SW480 (cell line): ENCODE results near the gene MRPS18A.

ENCODE experiments used
- DNase-seq: peaks from one replicate; pipeline ENCODE4 v3.0.0-alpha.2; 2016; ENCODE audit warnings: low spot score

MRPS18A gene

DNA sequence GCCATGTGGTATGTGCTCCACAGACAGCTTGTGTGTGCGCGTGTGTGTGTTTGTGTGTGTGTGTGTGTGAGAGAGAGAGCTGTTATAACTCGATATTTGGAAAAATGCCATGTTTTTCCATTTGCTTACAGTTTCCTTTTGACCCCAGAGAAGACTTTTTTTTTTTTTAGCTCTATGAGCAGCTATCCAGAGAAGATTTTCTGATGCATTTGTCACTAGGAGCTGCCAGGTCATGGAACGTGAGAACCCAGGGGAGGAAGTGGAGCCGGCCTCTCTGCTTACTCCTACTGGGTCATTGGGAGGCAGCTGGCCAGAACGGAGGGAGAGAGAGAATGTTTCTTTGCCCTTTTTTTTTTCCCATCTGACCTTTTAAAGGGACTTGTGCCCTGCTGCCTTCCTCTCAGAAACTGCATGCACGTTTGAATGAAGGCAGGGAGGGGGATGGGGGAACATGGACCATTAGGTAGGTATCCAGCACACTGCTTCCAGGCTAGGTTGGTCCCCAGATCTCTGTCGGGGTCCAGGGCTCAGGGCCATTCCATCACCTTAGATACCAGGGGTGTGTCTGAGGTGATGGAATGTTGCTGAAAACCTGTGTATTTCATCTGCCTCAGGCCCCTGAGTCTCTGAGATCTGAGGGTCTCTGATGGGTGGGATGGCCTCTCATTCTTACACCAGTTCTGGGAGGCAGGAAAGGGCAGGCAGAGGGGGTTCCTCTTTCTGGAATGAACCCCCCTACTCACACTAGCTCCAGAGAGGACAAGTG lies 11.2 kb upstream of the MRPS18A start:
- DNase-seq, result no peak

DNA sequence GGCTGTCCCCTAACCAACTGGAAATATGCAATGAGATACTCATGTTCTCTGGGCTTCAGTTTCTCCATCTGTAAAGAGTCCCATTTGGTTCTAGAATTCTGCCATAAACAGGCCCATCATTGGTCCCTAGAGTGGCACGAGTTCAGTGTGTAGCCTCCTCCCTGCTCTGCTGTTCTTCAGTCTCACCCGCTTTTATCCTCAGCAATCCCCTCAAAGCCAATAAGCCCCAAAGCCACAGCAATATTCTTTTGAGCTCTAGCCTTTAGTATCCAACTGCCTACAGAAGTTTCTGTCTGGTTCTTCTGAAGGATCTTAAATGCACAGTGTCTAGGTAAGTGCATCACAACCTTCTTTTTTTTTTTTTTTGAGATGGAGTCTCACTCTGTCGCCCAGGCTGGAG lies 9.8 kb upstream of the MRPS18A start:
- no peak for DNase-seq

DNA sequence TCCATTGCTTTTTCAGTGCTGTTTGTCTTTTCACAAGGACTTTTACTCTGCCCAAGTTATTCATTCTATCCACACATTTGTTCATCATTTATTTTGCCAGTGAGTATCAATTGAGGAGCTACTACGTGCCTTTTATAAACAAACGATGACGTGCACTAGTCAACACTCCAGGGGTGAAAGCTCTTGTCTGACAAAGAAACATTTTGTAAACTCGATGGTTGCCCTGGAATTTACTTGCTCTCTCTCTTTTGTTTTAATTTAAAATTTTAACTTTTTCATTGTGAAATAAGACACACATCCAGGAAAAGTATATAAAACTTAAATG lies 8.3 kb upstream of the MRPS18A start:
- no peak for DNase-seq

GRCh38 chr6:43695215-43695966 lies 7.8 kb upstream of the MRPS18A start:
- DNase-seq, result peak; percentile 72

- no peak for DNase-seq
These were observed 1.8 kb upstream of the MRPS18A start for GRCh38 chr6:43689421-43689820.

DNA sequence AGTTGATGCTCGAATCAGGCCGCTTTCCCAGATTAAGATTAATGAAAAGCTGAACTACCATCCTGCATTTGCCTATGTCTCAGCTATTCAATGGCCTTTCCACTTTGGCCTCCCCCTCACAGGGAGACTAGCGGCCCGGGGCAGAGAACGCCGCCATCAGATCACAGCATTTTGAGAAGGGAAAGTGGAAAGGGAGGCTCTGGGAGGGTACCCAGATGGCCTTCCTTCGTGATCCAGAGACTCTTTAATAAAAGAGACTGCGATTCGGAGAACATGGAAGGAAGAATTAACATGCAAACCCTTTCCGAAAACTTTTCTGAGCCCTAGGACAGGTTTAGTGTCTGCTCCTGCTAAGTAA lies 533 bp downstream of the MRPS18A start:
- DNase-seq, result no peak

DNA sequence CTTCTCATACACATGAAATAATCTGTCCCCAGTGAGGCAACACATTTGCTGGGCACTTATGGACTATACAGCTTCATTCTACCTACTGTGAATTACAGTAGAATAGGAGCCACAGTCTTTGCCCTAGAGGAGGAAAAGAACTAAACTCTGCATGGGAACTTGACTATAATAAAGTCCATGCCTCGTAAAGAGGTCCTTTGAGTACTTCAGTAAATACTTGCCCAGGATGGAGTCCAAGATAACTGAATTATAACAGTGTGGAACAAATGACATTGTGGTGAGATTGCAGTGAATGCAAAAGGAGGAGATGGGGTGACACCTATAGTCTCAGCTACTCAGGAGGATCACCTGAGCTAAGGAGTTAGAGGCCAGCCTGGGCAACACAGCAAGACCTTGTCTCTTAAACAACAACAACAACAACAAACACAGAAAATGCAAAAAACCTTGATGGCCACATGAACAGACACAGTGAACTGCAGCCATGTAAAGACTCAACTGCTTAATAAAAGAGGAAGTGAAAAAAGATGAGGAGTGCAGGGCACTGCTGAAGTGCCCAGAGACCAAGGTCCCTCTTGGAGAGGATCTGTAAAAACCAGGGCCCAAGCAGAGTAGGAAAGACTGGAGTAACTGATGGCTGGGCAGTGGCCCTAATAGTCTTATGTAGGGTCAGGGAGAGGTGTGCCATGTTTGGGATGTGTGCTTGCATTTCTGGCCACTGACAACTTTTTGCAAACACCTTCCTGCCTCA lies 3.7 kb downstream of the MRPS18A start:
- DNase-seq, result no peak

DNA sequence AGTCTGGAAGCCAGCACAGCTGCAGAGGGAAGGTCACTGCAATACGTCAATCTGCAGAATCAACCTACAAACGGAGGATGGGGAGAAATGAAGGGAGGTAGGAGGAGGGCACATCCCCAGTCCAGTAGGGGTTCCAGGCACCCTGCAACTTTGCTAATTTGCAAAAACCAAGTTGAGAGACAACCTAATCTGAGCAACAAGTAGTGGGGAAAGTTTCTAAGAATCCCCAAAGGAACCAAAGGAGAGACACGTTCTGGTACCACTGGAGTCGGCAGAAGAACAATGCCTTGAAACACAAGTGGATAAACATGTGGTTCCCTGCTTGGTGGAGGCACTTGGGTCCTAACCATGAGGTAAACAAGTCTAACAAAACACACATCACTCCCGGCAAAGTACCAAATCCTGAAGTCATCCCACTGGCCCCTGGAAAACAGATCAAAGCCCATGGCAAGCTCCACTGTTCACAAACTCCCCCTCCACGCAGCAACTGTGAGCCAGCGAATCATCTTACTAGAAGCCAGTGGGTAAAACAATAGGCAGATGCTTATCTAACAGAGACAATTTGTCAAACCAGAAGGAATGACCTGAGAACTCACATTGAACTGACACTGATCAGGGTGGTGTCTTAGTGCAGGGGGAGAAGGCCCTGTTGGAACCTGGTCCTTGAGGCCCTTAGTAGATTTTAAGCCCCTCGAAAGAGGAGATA lies 4.7 kb downstream of the MRPS18A start:
- DNase-seq, result no peak

- no peak for DNase-seq
These were observed 6.3 kb downstream of the MRPS18A start for GRCh38 chr6:43681303-43681702.

DNA sequence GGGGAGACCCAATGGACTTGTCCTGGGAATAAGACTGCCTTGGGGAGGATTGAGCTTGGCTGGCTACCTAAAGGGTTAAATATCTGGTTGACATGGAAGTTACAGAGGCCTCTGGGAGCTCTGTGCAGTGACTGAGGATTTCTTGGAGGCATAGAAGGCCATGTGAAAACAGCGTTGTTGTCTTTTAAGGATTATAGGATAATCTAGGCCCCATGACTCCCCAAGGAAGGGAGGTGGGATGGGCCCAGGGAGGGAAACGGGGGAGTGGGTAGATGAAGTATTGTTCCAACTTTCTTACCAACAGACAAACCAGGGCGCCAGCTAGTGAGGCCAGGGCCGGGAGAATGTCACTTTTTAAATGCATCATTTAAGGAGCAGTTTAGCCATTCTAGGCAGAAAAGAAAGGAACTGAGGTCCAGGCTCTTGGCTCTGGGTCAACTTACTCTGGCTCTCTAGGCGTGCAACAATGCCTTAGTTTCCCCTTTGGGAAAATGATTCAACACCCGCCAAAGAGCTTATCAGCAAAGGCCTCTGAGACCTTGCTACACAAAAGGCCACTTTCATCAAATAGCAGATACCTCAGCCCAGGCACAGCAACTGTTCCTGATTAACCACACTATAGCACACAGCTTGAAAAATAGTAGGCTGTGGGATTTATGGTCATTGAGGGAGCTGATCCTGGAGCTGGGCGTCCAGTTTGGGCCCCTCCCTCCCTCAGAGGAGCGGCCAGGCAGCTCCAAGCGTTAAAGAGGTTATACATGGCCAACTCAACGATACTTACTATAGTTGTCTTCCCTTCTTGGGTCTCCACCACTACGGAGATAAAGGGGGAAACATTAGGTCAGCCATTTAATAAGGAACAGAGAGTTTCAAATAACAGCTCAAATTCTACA lies 7.0 kb downstream of the MRPS18A start:
- DNase-seq, result no peak

GRCh38 chr6:43679057-43679456 lies 8.5 kb downstream of the MRPS18A start:
- no peak for DNase-seq

- no peak for DNase-seq
These were observed 9.2 kb downstream of the MRPS18A start for GRCh38 chr6:43678341-43678740.

GRCh38 chr6:43677759-43678158 lies 9.8 kb downstream of the MRPS18A start:
- no peak for DNase-seq

GRCh38 chr6:43676962-43677606 lies 10.5 kb downstream of the MRPS18A start:
- no peak for DNase-seq

GRCh38 chr6:43674921-43675320 lies 12.7 kb downstream of the MRPS18A start:
- no peak for DNase-seq

- no peak for DNase-seq
These were observed 13.3 kb downstream of the MRPS18A start for GRCh38 chr6:43674291-43674690.

GRCh38 chr6:43673444-43674084 lies 14.0 kb downstream of the MRPS18A start:
- DNase-seq, result no peak

DNA sequence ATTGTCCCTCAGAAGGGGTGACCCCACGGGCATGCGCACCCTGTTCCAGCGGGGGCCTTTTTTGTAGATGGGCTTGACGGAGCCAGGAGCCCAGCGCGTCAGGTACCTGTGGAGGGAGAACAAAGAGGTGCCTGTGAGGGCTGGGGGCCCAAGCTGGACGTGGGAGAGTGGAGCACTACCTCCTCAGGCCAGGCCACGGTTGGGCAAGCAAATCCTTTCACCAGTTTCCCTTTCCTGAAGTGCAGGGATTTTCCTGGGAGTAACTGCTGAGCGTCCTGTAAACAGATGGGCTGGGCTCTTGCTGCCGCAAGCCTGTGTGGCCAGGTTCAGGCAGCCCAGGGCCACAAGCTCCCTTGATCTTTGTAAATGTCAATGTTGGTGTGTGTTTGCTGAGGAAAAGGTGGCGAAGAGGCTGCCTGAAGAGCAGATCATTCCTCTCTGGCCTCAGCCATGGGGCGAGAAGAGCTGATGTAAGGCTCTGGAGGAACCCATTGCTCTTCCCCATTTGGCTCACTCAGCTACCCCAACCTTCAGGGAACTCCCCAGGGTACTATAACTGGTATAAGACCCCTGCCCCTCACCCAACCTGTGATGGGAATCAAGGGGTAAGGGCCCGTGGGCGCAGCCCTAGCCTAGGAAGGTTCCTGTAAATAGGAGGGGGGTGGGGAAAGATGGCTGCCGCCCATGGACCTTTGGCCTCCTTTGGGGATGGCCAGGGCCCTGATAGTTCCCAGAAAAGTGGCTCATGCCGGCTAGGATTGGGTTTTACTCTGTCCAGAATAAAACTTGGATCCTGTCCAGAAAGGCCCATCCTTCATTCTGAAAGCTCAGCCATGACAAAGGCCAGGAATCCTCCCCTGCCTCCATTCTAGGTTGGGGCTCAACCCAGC lies 15.5 kb downstream of the MRPS18A start:
- no peak for DNase-seq

DNA sequence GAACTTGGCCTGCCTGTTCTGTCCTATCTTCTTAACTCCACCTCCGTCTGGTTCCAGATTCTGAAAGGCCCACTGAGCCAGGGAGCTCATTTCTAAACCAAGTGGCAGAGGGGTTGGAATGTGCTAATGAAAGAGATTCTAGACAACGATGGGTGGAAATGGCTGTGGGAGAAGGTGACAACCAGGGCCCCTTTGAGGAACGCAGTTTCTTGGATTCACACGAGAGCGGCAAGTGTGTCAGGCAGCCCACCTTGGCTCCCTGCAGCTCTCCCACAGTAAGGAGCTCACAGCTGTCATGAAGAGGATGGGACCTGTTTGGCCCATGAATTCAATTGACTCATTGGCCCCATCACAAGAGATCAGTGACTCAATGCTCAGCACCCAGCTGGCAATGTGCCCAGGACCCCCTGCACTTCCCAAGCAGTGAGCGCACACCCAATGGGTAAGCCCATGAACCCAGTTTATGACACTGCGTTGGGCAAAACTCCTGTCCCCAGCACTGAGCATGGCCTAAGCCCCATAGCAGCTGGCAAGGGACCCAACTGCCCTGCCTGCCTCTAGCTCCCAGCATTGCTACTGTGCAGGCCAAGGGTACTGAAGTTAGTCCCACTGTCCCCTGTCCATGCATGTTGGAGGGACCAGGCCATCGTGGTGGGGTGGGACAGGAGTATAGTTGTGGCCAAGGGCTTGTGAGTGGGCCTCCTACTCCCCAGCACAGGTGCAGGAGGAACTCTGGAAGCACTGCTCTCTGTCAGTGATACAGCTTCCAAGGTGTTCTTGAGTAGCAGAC lies 16.4 kb downstream of the MRPS18A start:
- DNase-seq, result no peak
